ENCODE results near the gene PLLP. TPM values are rescaled to one million over a fixed set of nuclear protein-coding genes. Genes with fewer than 3 reads are reported as not detected.

PLLP gene
- polyA plus RNA-seq, 1 donor (not counting 4 experiments of a cell fraction or from before 2014, with no cell fraction given): 8.7 TPM

DNA sequence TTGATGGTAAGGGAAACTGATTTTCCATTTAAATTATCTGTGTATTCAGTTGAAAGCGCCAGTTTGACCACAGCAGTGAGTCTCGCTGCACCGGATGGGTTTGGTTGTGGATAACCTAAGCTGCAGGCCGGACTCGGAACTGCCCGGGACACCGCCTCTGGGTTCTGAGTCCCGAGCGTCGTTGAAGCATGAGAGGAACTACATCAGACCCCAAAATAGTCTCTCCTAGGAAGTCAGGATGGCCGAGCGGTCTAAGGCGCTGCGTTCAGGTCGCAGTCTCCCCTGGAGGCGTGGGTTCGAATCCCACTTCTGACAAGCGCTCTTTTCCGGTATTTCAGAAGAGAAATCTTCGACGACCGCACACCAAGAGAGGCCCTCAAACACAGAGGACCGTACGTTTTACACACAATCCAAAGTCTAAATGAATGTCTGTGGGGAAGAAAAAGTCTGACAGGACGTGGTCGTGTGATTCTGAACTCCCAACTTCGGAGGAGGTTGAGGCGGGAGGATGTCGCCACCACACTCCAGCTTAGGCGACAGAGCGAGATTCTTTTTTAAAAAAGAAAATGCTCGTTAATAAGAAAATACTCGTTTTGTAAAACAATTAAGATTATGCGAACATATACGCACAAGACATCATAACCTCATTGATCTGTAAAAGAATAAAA is 15.4 kb upstream of the PLLP start:
- H3K9me3 ChIP-seq (ENCODE audit: control insufficient read depth, low read depth, low read length): no peaks in the 10 kb centered on the region
- H3K27ac ChIP-seq (ENCODE audit: control insufficient read depth, insufficient read depth, low read length): peak overlapping the region; percentile 53
- H3K9ac ChIP-seq (ENCODE audit: control insufficient read depth, extremely low read depth, insufficient read depth, low read length): peak overlapping the region; percentile 35
- no peaks in the 10 kb centered on the region for H4K20me1 ChIP-seq (ENCODE audit: control insufficient read depth, extremely low read depth, insufficient read depth, low read length)
- DNase-seq (ENCODE audit: low read depth, low spot score): peak; percentile 95
- no peaks in the 10 kb centered on the region for H3K27me3 ChIP-seq (ENCODE audit: control insufficient read depth, extremely low read depth, insufficient read depth, low read length)
- peaks cover 14% of the 10 kb centered on the region for H3K4me1 ChIP-seq (ENCODE audit: control insufficient read depth, extremely low read depth, insufficient read depth, low read length)
- FAIRE-seq: peak; percentile 66
- no peak for TF ChIP-seq EZH2 (IDR thresholded peaks at IDR 0.05; ENCODE audit: low read length)
- TF ChIP-seq, protein P1, sequence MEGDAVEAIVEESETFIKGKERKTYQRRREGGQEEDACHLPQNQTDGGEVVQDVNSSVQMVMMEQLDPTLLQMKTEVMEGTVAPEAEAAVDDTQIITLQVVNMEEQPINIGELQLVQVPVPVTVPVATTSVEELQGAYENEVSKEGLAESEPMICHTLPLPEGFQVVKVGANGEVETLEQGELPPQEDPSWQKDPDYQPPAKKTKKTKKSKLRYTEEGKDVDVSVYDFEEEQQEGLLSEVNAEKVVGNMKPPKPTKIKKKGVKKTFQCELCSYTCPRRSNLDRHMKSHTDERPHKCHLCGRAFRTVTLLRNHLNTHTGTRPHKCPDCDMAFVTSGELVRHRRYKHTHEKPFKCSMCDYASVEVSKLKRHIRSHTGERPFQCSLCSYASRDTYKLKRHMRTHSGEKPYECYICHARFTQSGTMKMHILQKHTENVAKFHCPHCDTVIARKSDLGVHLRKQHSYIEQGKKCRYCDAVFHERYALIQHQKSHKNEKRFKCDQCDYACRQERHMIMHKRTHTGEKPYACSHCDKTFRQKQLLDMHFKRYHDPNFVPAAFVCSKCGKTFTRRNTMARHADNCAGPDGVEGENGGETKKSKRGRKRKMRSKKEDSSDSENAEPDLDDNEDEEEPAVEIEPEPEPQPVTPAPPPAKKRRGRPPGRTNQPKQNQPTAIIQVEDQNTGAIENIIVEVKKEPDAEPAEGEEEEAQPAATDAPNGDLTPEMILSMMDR (optimal IDR thresholded peaks at IDR 0.05 in 1 of 3, IDR thresholded peaks at IDR 0.05 in 1 of 3, conservative IDR thresholded peaks at IDR 0.05 in 1 of 3; ENCODE audit: extremely low read depth in 1 of 3, insufficient read depth in 2 of 3, low read length in 3 of 3): peak in 2 of 3 experiments; percentile 0 to 12
- no peaks in the 10 kb centered on the region for H3K36me3 ChIP-seq (ENCODE audit: control insufficient read depth in 2 of 2, extremely low read depth in 1 of 2, insufficient read depth in 2 of 2, low read length in 2 of 2)
- no peaks in the 10 kb centered on the region for H3K9me1 ChIP-seq (ENCODE audit: control insufficient read depth, extremely low read depth, insufficient read depth, low read length)
- peak overlapping the region; percentile 31 to 81 (median 63) for H3K4me3 ChIP-seq (ENCODE audit: control insufficient read depth in 2 of 3, extremely low read depth in 1 of 3, insufficient read depth in 2 of 3, low read depth in 1 of 3, low read length in 3 of 3)
- peak overlapping the region; percentile 76 for H2AFZ ChIP-seq (ENCODE audit: control insufficient read depth, low read length)
- dilution Hi-C loops (cut with MboI; ENCODE audit: extremely low pct_ligation_motif_present, low sequenced_read_pairs): no loop called here
- peak overlapping the region; percentile 78 for H3K4me2 ChIP-seq (ENCODE audit: control insufficient read depth, extremely low read depth, insufficient read depth, low read depth, low read length)
- H3K79me2 ChIP-seq (ENCODE audit: control insufficient read depth, insufficient read depth, low read length): no peaks in the 10 kb centered on the region

DNA sequence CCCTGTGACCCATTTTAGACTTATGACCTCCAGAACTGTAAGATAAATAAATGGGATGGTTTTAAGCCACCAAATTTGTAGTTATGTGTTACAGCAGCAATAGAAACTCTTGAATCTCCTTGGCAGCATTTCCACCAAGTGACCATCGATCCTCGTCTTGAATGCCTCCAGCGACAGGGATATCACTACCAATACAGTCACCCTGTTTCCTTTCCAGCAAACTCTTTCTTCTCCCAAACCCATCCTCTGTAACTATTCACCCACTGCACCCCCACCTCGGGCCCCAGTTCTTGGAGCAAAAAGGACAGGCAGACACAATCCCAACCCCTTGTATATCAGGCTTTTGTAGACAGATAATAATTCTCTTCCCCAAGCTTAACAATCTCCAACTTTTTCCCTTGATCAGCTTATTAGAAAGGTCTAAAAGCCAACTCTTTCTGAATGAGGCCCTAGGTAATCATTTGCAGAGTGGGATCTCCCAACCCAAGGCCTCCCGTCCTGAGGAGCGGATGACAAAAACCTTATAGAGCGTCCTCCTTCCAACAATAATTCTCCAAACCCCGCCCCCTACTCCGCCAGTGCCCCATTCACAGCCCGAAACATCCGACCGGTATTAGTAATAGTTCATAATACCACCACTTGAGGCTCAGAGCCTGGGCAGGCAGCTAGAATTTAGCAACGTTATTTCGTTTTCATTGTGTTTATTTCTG is 14.7 kb upstream of the PLLP start:
- Histone ChIP-seq H3K9ac (ENCODE audit: control insufficient read depth, extremely low read depth, insufficient read depth, low read length) (peak overlapping the region; percentile 35), H3K36me3 (ENCODE audit: control insufficient read depth in 2 of 2, extremely low read depth in 1 of 2, insufficient read depth in 2 of 2, low read length in 2 of 2) (no peaks in the 10 kb centered on the region), H3K9me3 (ENCODE audit: control insufficient read depth, low read depth, low read length) (no peaks in the 10 kb centered on the region), H3K4me1 (ENCODE audit: control insufficient read depth, extremely low read depth, insufficient read depth, low read length) (peaks cover 14% of the 10 kb centered on the region), H2AFZ (ENCODE audit: control insufficient read depth, low read length) (peak overlapping the region; percentile 76), H3K27me3 (ENCODE audit: control insufficient read depth, extremely low read depth, insufficient read depth, low read length) (no peaks in the 10 kb centered on the region), H3K4me3 (ENCODE audit: control insufficient read depth in 2 of 3, extremely low read depth in 1 of 3, insufficient read depth in 2 of 3, low read depth in 1 of 3, low read length in 3 of 3) (peak overlapping the region; percentile 31 to 81 (median 63)), H3K4me2 (ENCODE audit: control insufficient read depth, extremely low read depth, insufficient read depth, low read depth, low read length) (peak overlapping the region; percentile 78), H3K79me2 (ENCODE audit: control insufficient read depth, insufficient read depth, low read length) (no peaks in the 10 kb centered on the region), H4K20me1 (ENCODE audit: control insufficient read depth, extremely low read depth, insufficient read depth, low read length) (no peaks in the 10 kb centered on the region), H3K9me1 (ENCODE audit: control insufficient read depth, extremely low read depth, insufficient read depth, low read length) (no peaks in the 10 kb centered on the region), H3K27ac (ENCODE audit: control insufficient read depth, insufficient read depth, low read length) (peak overlapping the region; percentile 53)
- dilution Hi-C loops (cut with MboI; ENCODE audit: extremely low pct_ligation_motif_present, low sequenced_read_pairs): no loop called here
- TF ChIP-seq EZH2 (IDR thresholded peaks at IDR 0.05; ENCODE audit: low read length): no peak
- TF ChIP-seq, protein P1 (optimal IDR thresholded peaks at IDR 0.05 in 1 of 3, IDR thresholded peaks at IDR 0.05 in 1 of 3, conservative IDR thresholded peaks at IDR 0.05 in 1 of 3; ENCODE audit: extremely low read depth in 1 of 3, insufficient read depth in 2 of 3, low read length in 3 of 3): peak in 2 of 3 experiments; percentile 25 to 48
- DNase-seq (ENCODE audit: low read depth, low spot score) (peak; percentile 52), FAIRE-seq (peak; percentile 41)
